Esophagus muscularis mucosa (tissue), 3 donors: Measurements from ENCODE around the gene MFSD2B.

Experiments used
- CTCF ChIP-seq, 3 experiments: fragments of 200-600 bp in 2 of 3; fragments of 450-650 bp in 1 of 3; sonication (generic) in 2 of 3; IDR thresholded peaks; one replicate each; pipeline ENCODE4 v1.5.1; 2017 to 2019; ENCODE audit warnings: antibody characterized with exemption in 3 of 3, mild to moderate bottlenecking in 2 of 3, moderate library complexity in 1 of 3
- POLR2AphosphoS5 ChIP-seq, 2 donors: sonication (generic); formaldehyde crosslinking; IDR thresholded peaks; one replicate each; pipeline ENCODE4 v1.6.1; 2017; ENCODE audit warnings: antibody characterized with exemption in 2 of 2

GRCh38 chr2:23993736-23994269, 16.1 kb upstream of the MFSD2B start:
- TF ChIP-seq CTCF (IDR thresholded peaks at IDR 0.05) (no peak), POLR2AphosphoS5 (IDR thresholded peaks at IDR 0.05) (no peak)
